ENCODE measurements around the gene GJC3. TPM values are rescaled to one million over a fixed set of nuclear protein-coding genes. Genes with fewer than 3 reads are reported as not detected.
"Not testable (repeated sequence)": the region's sequence is repeated elsewhere in the genome, so short reads cannot be mapped to it uniquely, and the experiment has no call there.

The GJC3 gene
- polyA plus RNA-seq, 1 donor from 2014 or later: not detected

- no peaks in the 10 kb centered on the region for H3K36me3 Mint-ChIP-seq
- H3K27ac Mint-ChIP-seq: no peak overlapping the region
- H3K27me3 Mint-ChIP-seq: peaks cover 10% of the 10 kb centered on the region
- no peak overlapping the region for H3K4me3 Mint-ChIP-seq
- H3K9me3 Mint-ChIP-seq: peaks cover 5 to 11% (median 6%) of the 10 kb centered on the region in 3 donors
- peaks cover 3 to 7% (median 5%) of the 10 kb centered on the region in 3 donors for H3K4me1 Mint-ChIP-seq
Observed at GRCh38 chr7:99949645-99950228, 20.3 kb upstream of the GJC3 start.

- Mint-ChIP-seq H3K4me3 (no peak overlapping the region), H3K9me3 (peaks cover 5 to 12% (median 6%) of the 10 kb centered on the region in 3 donors), H3K27ac (no peak overlapping the region), H3K27me3 (peaks cover 9% of the 10 kb centered on the region), H3K4me1 (peaks cover 9 to 18% (median 17%) of the 10 kb centered on the region in 3 donors), H3K36me3 (no peaks in the 10 kb centered on the region)
Observed at GRCh38 chr7:99947608-99948007, 18.2 kb upstream of the GJC3 start.

GRCh38 chr7:99944497-99945070 lies 15.2 kb upstream of the GJC3 start:
- peaks cover 7 to 16% (median 13%) of the 10 kb centered on the region in 3 donors for H3K4me1 Mint-ChIP-seq
- peaks cover 13% of the 10 kb centered on the region for H3K27me3 Mint-ChIP-seq
- peak overlapping the region in 2 of 4 donors; percentile 14 to 73 for H3K4me3 Mint-ChIP-seq

GRCh38 chr7:99943641-99944496 lies 14.4 kb upstream of the GJC3 start:
- Mint-ChIP-seq H3K4me1 (peaks cover 7 to 15% (median 11%) of the 10 kb centered on the region in 3 donors), H3K27ac (peak overlapping the region in 1 of 3 donors; percentile 78), H3K4me3 (peak overlapping the region; percentile 14 to 88 (median 68)), H3K36me3 (peaks cover 2% of the 10 kb centered on the region), H3K9me3 (peaks cover 3 to 6% (median 4%) of the 10 kb centered on the region in 3 donors), H3K27me3 (peaks cover 16% of the 10 kb centered on the region)

More at GRCh38 chr7:99944497-99945070, 15.2 kb upstream of the GJC3 start:
- H3K9me3 Mint-ChIP-seq: peaks cover 0 to 7% (median 0%) of the 10 kb centered on the region in 3 donors
- no peaks in the 10 kb centered on the region for H3K36me3 Mint-ChIP-seq
- H3K27ac Mint-ChIP-seq: no peak overlapping the region

- Mint-ChIP-seq H3K4me1 (no peaks in the 10 kb centered on the region), H3K27me3 (peaks cover 33% of the 10 kb centered on the region), H3K4me3 (no peak overlapping the region), H3K27ac (no peak overlapping the region), H3K36me3 (peaks cover 2% of the 10 kb centered on the region), H3K9me3 (peaks cover 5 to 17% (median 10%) of the 10 kb centered on the region in 3 donors)
Observed at GRCh38 chr7:99938296-99938695, 8.9 kb upstream of the GJC3 start.

GRCh38 chr7:99935009-99935408 lies 5.6 kb upstream of the GJC3 start:
- Mint-ChIP-seq H3K9me3 (peaks cover 5 to 17% (median 7%) of the 10 kb centered on the region in 3 donors), H3K27me3 (peaks cover 25% of the 10 kb centered on the region)
- not testable (repeated sequence) for H3K36me3 Mint-ChIP-seq, H3K4me3 Mint-ChIP-seq, H3K27ac Mint-ChIP-seq, H3K4me1 Mint-ChIP-seq

GRCh38 chr7:99930376-99930775 lies 956 bp upstream of the GJC3 start:
- Mint-ChIP-seq H3K27ac (no peak overlapping the region), H3K4me3 (no peak overlapping the region), H3K4me1 (peaks cover 0 to 8% (median 4%) of the 10 kb centered on the region in 3 donors), H3K27me3 (peaks cover 25% of the 10 kb centered on the region), H3K36me3 (peaks cover 2% of the 10 kb centered on the region), H3K9me3 (no peaks in the 10 kb centered on the region)

- Mint-ChIP-seq H3K36me3 (peaks cover 2% of the 10 kb centered on the region), H3K27me3 (peaks cover 22% of the 10 kb centered on the region), H3K4me1 (peaks cover 0 to 8% (median 4%) of the 10 kb centered on the region in 3 donors), H3K9me3 (no peaks in the 10 kb centered on the region), H3K4me3 (peak overlapping the region in 3 of 4 donors; percentile 13 to 59 (median 58)), H3K27ac (no peak overlapping the region)
Observed at GRCh38 chr7:99929730-99930053, 272 bp upstream of the GJC3 start.

GRCh38 chr7:99928188-99928587 lies 1.2 kb downstream of the GJC3 start:
- Mint-ChIP-seq H3K9me3 (no peaks in the 10 kb centered on the region), H3K27me3 (peaks cover 19% of the 10 kb centered on the region), H3K27ac (no peak overlapping the region), H3K4me3 (peak overlapping the region in 1 of 4 donors; percentile 19), H3K36me3 (peaks cover 2% of the 10 kb centered on the region), H3K4me1 (peaks cover 0 to 8% (median 4%) of the 10 kb centered on the region in 3 donors)

- peaks cover 19% of the 10 kb centered on the region for H3K27me3 Mint-ChIP-seq
- no peak overlapping the region for H3K27ac Mint-ChIP-seq
- peaks cover 0 to 8% (median 4%) of the 10 kb centered on the region in 3 donors for H3K4me1 Mint-ChIP-seq
- H3K9me3 Mint-ChIP-seq: no peaks in the 10 kb centered on the region
- peaks cover 2% of the 10 kb centered on the region for H3K36me3 Mint-ChIP-seq
- no peak overlapping the region for H3K4me3 Mint-ChIP-seq
Observed at GRCh38 chr7:99927536-99927935, 1.9 kb downstream of the GJC3 start.

- no peak overlapping the region for H3K4me3 Mint-ChIP-seq
- no peak overlapping the region for H3K27ac Mint-ChIP-seq
- H3K27me3 Mint-ChIP-seq: peaks cover 19% of the 10 kb centered on the region
- H3K4me1 Mint-ChIP-seq: peaks cover 0 to 8% (median 4%) of the 10 kb centered on the region in 3 donors
- peaks cover 2% of the 10 kb centered on the region for H3K36me3 Mint-ChIP-seq
- no peaks in the 10 kb centered on the region for H3K9me3 Mint-ChIP-seq
Observed at GRCh38 chr7:99926321-99926720, 3.1 kb downstream of the GJC3 start.

- Mint-ChIP-seq H3K4me1 (peaks cover 0 to 11% (median 11%) of the 10 kb centered on the region in 3 donors), H3K27ac (no peak overlapping the region), H3K27me3 (peaks cover 11% of the 10 kb centered on the region), H3K9me3 (peaks cover 0 to 2% (median 0%) of the 10 kb centered on the region in 3 donors), H3K4me3 (no peak overlapping the region), H3K36me3 (peaks cover 6% of the 10 kb centered on the region)
Observed at GRCh38 chr7:99923200-99923599, 6.2 kb downstream of the GJC3 start.

GRCh38 chr7:99920149-99920548 lies 9.3 kb downstream of the GJC3 start:
- H3K36me3 Mint-ChIP-seq: peaks cover 3% of the 10 kb centered on the region
- peaks cover 2% of the 10 kb centered on the region for H3K27me3 Mint-ChIP-seq
- peak overlapping the region; percentile 94 to 96 (median 95) for H3K4me3 Mint-ChIP-seq
- H3K9me3 Mint-ChIP-seq: peaks cover 0 to 2% (median 0%) of the 10 kb centered on the region in 3 donors
- peak overlapping the region; percentile 93 to 98 (median 98) for H3K27ac Mint-ChIP-seq
- peaks cover 11 to 32% (median 28%) of the 10 kb centered on the region in 3 donors for H3K4me1 Mint-ChIP-seq

GRCh38 chr7:99919814-99920112 lies 9.7 kb downstream of the GJC3 start:
- peaks cover 0 to 2% (median 0%) of the 10 kb centered on the region in 3 donors for H3K9me3 Mint-ChIP-seq
- H3K27ac Mint-ChIP-seq: peak overlapping the region; percentile 93 to 98 (median 98)
- peaks cover 13 to 35% (median 30%) of the 10 kb centered on the region in 3 donors for H3K4me1 Mint-ChIP-seq
- H3K27me3 Mint-ChIP-seq: peaks cover under 1% of the 10 kb centered on the region
- peak overlapping the region; percentile 94 to 96 (median 95) for H3K4me3 Mint-ChIP-seq
- H3K36me3 Mint-ChIP-seq: peaks cover 3% of the 10 kb centered on the region
